HTR-8/SVneo (cell line): Measurements from ENCODE around the gene AKAP1.

Experiments
- DNase-seq: peaks from one replicate; pipeline ENCODE4 v3.0.0; 2011; ENCODE audit warnings: low spot score, mixed read lengths; ENCODE audit not compliant: insufficient read length
- FAIRE-seq: peaks from 2 replicates; lab custom pipeline; 2011; peaks lifted over from hg19 to GRCh38; lab: Jason Lieb, UNC

Gene AKAP1

GRCh38 chr17:57154921-57155320, 69.9 kb downstream of the AKAP1 start:
- no peak for FAIRE-seq
- DNase-seq, result no peak

DNA sequence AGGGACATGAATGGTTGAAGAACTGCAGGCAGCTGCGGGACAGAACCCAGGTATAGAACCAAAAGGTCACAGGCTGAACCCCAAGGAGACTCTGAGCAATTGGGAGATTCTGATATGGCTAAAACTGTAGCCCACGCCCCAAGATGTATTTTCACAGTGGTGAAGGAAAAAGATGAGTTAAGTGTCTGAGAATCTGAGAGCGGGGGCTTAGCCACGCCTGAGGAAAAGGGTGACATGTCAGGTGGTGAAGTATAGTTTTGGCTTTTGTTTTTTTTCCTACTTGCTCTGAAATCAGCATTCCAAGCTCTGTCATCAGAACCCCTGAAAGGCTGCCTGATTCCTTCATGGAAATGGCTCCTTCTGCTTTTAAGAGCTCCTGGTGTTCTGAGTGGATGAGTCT, 73.3 kb downstream of the AKAP1 start:
- DNase-seq, result no peak
- no peak for FAIRE-seq

- DNase-seq, result no peak
- no peak for FAIRE-seq
These were observed 73.7 kb downstream of the AKAP1 start for GRCh38 chr17:57158795-57159194.

- no peak for FAIRE-seq
- no peak for DNase-seq
These were observed 75.6 kb downstream of the AKAP1 start for GRCh38 chr17:57160624-57161023.

DNA sequence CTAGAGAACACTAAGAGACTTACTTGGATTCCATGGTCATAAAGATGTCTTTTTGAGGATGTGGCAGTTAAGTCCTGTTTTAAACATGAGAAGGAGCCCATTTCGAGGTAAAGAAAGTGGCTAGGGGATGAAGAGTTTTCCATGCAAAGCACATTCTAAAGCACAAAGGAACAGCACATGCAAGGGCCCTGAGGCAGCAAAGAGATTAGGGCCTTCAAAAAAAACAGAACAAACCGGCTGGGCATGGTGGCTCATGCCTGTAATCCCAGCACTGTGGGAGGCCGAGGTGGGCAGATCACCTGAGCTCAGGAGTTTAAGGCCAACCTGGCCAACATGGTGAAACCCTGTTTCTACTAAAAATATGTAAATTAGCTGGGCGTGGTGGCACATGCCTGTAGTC, 79.8 kb downstream of the AKAP1 start:
- FAIRE-seq, result no peak
- no peak for DNase-seq

DNA sequence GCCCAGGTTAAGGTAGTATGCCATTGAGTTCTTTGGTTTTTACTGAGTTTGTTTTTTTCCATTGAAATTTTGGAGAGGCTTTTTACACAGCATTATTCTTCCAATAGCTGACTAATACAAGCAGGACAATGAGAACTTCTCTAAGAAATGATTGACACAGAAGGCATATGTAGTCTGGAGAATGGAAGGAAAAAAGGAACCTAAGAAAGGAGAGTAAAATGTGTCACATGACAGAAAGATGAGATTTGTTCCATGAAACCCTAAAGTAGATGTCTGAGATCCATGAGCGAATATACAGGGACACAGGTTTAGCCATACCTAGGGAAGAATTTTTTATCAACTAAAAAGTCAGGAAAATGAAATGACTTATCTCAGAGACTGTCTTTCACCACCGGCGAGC, 80.7 kb downstream of the AKAP1 start:
- no peak for DNase-seq
- FAIRE-seq, result no peak

DNA sequence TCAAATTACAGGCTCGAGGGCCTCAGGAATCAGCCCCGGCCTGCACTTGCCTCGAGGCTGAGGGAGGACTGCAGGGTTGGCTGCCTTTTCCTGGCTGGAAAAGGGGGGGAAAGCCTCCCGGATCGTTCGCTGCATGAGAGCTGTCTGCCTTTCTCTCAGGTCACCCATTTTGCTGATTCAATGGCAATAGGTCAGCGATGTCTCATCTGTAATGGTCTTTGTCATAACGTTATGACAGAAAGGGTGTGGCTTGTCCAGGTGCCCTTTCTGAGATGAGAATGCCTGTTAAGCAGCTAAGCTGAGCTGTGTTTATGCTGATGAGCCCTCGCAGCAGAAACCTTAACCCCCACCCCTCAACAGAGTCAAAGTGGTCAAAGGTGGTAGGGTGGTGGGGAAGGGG, 81.8 kb downstream of the AKAP1 start:
- peak; percentile 92 for FAIRE-seq
- DNase-seq, result no peak

DNA sequence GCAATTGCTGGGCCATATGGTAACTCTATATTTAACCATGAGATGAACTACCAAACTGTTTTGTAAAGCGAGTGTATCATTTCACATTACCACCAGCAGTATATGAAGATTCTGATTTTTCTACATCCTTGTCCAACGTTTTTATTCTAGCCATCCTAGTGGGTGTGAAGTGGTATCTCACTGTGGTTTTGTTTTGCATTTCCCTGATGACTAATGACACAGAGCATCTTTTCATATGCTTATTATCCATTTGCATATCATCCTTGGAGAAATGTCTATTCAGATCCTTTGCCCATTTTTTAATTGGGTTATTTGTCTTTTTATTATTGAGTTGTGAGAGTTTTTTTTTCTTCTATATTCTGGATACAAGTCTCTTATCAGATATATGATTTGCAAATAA, 83.6 kb downstream of the AKAP1 start:
- DNase-seq, result no peak
- FAIRE-seq, result no peak

DNA sequence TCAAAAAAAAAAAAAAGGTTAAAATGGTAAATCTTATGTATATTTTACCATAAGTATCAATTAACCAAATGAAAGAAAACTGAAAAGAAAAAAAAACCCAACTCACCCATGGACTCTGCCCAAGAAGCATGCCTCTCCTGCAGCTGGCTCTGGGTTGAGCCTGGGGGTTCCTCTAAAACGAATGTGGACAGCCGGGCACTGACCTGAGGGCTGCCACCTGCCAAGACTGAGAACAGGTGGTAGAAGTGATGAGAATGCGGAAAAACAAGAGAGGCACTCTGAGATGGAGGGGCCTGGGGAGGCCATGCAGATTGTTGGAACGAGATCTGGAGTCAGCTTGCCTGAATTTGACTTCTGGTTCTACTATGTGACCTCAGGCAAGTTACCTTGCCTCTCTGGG, 85.8 kb downstream of the AKAP1 start:
- FAIRE-seq (no peak), DNase-seq (no peak)
